HepG2 (cell line): ENCODE data around the gene PSMD3. TPM values are rescaled to one million over a fixed set of nuclear protein-coding genes. Genes with fewer than 3 reads are reported as not detected.

ENCODE experiments used
- FOXP1 ChIP-seq, 2 experiments: fragments of 450-650 bp in 1 of 2; IDR thresholded peaks; 2 replicates each; pipeline ENCODE4 v1.6.1; 2017 to 2018; ENCODE audit warnings: antibody characterized with exemption in 1 of 2
- HOXA7 ChIP-seq: sonication (generic); formaldehyde crosslinking; IDR thresholded peaks from 2 replicates; pipeline ENCODE4 v1.8.1; 2022; ENCODE audit warnings: mild to moderate bottlenecking, missing genetic modification reagents, moderate library complexity
- KDM2A ChIP-seq: sonication (generic); formaldehyde crosslinking; IDR thresholded peaks from 2 replicates; pipeline ENCODE4 v1.4.0; 2020; ENCODE audit warnings: low read depth, missing genetic modification reagents, borderline replicate concordance
- MXD4 ChIP-seq: IDR thresholded peaks from 2 replicates; pipeline ENCODE4 v1.6.1; 2016; ENCODE audit warnings: mild to moderate bottlenecking, missing biosample characterization, missing genetic modification reagents
- PBX2 ChIP-seq: IDR thresholded peaks from 2 replicates; pipeline ENCODE4 v1.6.1; 2016; ENCODE audit warnings: control low read depth
- SP2 ChIP-seq: sonication (generic); formaldehyde crosslinking; IDR thresholded peaks from 2 replicates; pipeline ENCODE4 v1.5.1; 2020; ENCODE audit warnings: mild to moderate bottlenecking, missing genetic modification reagents
- SP4 ChIP-seq: sonication (generic); formaldehyde crosslinking; IDR thresholded peaks from 2 replicates; pipeline ENCODE4 v1.8.1; 2023; ENCODE audit warnings: mild to moderate bottlenecking, missing genetic modification reagents
- TEF ChIP-seq: sonication (generic); formaldehyde crosslinking; IDR thresholded peaks from 2 replicates; pipeline ENCODE4 v1.5.0; 2020; ENCODE audit warnings: missing genetic modification reagents
- ZBTB33 ChIP-seq: sonication (generic); formaldehyde crosslinking; IDR thresholded peaks from 2 replicates; pipeline ENCODE4 v1.4.0; 2020; ENCODE audit warnings: missing genetic modification reagents
- ZNF230 ChIP-seq: sonication (generic); formaldehyde crosslinking; IDR thresholded peaks from 2 replicates; pipeline ENCODE4 v1.4.0; 2020; ENCODE audit warnings: mild to moderate bottlenecking, missing genetic modification reagents
- ZNF354B ChIP-seq: sonication (generic); formaldehyde crosslinking; IDR thresholded peaks from 2 replicates; pipeline ENCODE4 v1.8.0; 2022; ENCODE audit warnings: mild to moderate bottlenecking, missing genetic modification reagents
- ZNF430 ChIP-seq: sonication (generic); formaldehyde crosslinking; IDR thresholded peaks from 2 replicates; pipeline ENCODE4 v1.9.0; 2021; ENCODE audit warnings: mild to moderate bottlenecking, missing genetic modification reagents
- ZNF574 ChIP-seq: sonication (generic); formaldehyde crosslinking; IDR thresholded peaks from 2 replicates; pipeline ENCODE4 v1.4.0; 2020; ENCODE audit warnings: missing genetic modification reagents
- ZNF644 ChIP-seq: IDR thresholded peaks from 2 replicates; pipeline ENCODE4 v1.6.1; 2016; ENCODE audit warnings: low read depth
- ZNF747 ChIP-seq: sonication (generic); formaldehyde crosslinking; IDR thresholded peaks from 2 replicates; pipeline ENCODE4 v1.8.1; 2023; ENCODE audit warnings: missing genetic modification reagents, mild to moderate bottlenecking, borderline replicate concordance
- ZNF781 ChIP-seq: sonication (generic); formaldehyde crosslinking; IDR thresholded peaks from 2 replicates; pipeline ENCODE4 v1.5.1; 2020; ENCODE audit warnings: borderline replicate concordance, mild to moderate bottlenecking, missing genetic modification reagents; ENCODE audit errors: not compliant biosample characterization
- ZNF782 ChIP-seq: sonication (generic); formaldehyde crosslinking; IDR thresholded peaks from 2 replicates; pipeline ENCODE4 v1.4.0; 2020; ENCODE audit warnings: missing genetic modification reagents, mild to moderate bottlenecking, borderline replicate concordance
- ZSCAN30 ChIP-seq: sonication (generic); formaldehyde crosslinking; IDR thresholded peaks from 2 replicates; pipeline ENCODE4 v1.5.0; 2020; ENCODE audit warnings: mild to moderate bottlenecking, missing genetic modification reagents
- polyA plus RNA-seq, 8 experiments: library from polyadenylated mRNA; depleted of rRNA in 3 of 8; stranded (reverse) in 7 of 8; unstranded in 1 of 8; fragments of >200 nt; fragmentation: Illumina TruSeq in 4 of 8; extraction: Trizol in 4 of 8; gene quantifications; 2 replicates each; pipeline versions ENCODE4 v1.2.1 to v1.2.3, GENCODE V29; 2011 to 2016; ENCODE audit warnings: low read depth in 4 of 8, missing spikeins in 1 of 8, mixed read lengths in 1 of 8; ENCODE audit not compliant: insufficient read depth in 1 of 8
- total RNA-seq, 5 experiments: library from RNA; depleted of rRNA; stranded (reverse); fragments of >200 nt; fragmentation: Illumina TruSeq; extraction: Trizol; gene quantifications; 2 replicates each; pipeline ENCODE4 v1.2.3, GENCODE V29; 2016; ENCODE audit warnings: low read depth in 1 of 5
- TF ChIP-seq, protein P1 (sequence below): sonication (generic); formaldehyde crosslinking; IDR thresholded peaks from 2 replicates; pipeline ENCODE4 v1.4.0; 2020; ENCODE audit warnings: missing genetic modification reagents; ENCODE audit errors: not compliant biosample characterization
- TF ChIP-seq, protein P2 (sequence below): sonication (generic); formaldehyde crosslinking; IDR thresholded peaks from 2 replicates; pipeline ENCODE4 v1.9.0; 2022; ENCODE audit warnings: missing genetic modification reagents, mild to moderate bottlenecking, borderline replicate concordance

The PSMD3 gene
- total and polyA plus RNA-seq, 2 of the 13 experiments (the other 11 are each of a cell fraction or from before 2014, with no cell fraction given): 97.4 to 146 TPM

DNA sequence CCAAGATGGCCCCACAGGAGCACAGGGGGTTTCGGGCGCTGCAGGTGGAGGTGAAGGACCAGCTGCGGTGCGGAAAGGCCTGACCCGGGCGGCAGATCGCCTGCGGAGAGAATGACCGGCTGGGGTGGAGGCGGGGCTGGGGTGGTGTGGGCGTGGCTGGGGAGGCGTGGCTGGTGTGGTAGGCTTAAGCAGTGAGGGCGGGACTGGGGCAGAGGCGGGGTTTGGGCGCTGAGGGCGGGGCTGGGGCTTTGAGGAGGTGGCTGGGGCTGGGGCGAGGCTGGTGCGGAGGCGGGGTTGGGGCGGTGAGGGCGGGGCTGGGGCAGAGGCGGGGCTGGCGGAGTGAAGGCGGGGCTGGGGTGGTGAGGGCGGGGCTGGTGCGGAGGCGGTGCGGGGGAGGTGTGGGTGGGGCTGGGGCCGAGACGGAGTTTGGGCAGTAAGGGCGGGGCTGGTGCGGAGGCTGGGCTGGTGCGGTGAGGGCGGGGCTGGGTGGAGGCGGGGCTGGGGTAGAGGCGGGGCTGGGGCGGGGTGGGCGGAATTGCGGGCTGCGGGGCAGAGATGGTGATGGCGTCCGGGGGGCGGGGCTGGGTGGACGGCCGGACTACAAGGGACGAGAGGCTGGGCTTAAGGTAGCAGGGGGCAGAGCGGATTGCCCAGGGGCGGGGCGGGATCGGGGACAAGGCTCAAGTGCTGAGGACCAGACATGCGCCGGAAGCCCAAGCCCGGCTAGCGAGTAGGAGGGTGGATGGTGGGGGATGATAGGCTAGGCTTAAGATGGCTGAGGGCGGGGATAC lies 27.7 kb upstream of the PSMD3 start (continued):
- TF ChIP-seq ZSCAN30 (CRISPR knock-in tag) (no peak), ZNF644 (CRISPR knock-in tag) (no peak), SP4 (CRISPR knock-in tag) (peak; percentile 85), KDM2A (CRISPR knock-in tag) (peak; percentile 22; the same call in 1 of the 2 replicates), MXD4 (CRISPR knock-in tag) (no peak), ZNF430 (CRISPR knock-in tag) (no peak), ZNF354B (CRISPR knock-in tag) (peak; percentile 24; the same call in 1 of the 2 replicates), PBX2 (CRISPR knock-in tag) (no peak), ZNF230 (CRISPR knock-in tag) (no peak), ZNF782 (no peak), ZBTB33 (CRISPR knock-in tag) (no peak), ZNF781 (CRISPR knock-in tag) (no peak), ZNF747 (CRISPR knock-in tag) (no peak), TEF (CRISPR knock-in tag) (no peak), FOXP1 (IDR thresholded peaks at IDR 0.05) (no peak), FOXP1 (CRISPR knock-in tag; IDR thresholded peaks at IDR 0.05) (no peak), ZNF574 (CRISPR knock-in tag) (no peak), SP2 (CRISPR knock-in tag) (no peak), HOXA7 (CRISPR knock-in tag) (no peak)
- TF ChIP-seq, protein P1, sequence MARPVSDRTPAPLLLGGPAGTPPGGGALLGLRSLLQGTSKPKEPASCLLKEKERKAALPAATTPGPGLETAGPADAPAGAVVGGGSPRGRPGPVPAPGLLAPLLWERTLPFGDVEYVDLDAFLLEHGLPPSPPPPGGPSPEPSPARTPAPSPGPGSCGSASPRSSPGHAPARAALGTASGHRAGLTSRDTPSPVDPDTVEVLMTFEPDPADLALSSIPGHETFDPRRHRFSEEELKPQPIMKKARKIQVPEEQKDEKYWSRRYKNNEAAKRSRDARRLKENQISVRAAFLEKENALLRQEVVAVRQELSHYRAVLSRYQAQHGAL: no peak
- TF ChIP-seq, protein P2, sequence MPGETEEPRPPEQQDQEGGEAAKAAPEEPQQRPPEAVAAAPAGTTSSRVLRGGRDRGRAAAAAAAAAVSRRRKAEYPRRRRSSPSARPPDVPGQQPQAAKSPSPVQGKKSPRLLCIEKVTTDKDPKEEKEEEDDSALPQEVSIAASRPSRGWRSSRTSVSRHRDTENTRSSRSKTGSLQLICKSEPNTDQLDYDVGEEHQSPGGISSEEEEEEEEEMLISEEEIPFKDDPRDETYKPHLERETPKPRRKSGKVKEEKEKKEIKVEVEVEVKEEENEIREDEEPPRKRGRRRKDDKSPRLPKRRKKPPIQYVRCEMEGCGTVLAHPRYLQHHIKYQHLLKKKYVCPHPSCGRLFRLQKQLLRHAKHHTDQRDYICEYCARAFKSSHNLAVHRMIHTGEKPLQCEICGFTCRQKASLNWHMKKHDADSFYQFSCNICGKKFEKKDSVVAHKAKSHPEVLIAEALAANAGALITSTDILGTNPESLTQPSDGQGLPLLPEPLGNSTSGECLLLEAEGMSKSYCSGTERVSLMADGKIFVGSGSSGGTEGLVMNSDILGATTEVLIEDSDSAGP (CRISPR knock-in tag): no peak
